MM.1S (cell line): ENCODE results near the gene TNNC1.

Experiments
- CTCF ChIP-seq: fragments of 300-600 bp; sonication (generic); IDR thresholded peaks from 2 replicates; pipeline ENCODE4 v1.5.1; 2016; ENCODE audit warnings: antibody characterized with exemption, low read length, mixed read lengths
- EZH2 ChIP-seq: fragments of 300-600 bp; sonication (generic); optimal IDR thresholded peaks from 2 replicates; pipeline ENCODE3; 2017; ENCODE audit warnings: low read depth, mild to moderate bottlenecking, antibody characterized with exemption, low read length, mixed read lengths

- TF ChIP-seq CTCF (no peak), EZH2 (no peak)
Observed at GRCh38 chr3:52483081-52483480, 29.2 kb upstream of the TNNC1 start.
